ENCODE results near the gene KLHL8.

The KLHL8 gene

DNA sequence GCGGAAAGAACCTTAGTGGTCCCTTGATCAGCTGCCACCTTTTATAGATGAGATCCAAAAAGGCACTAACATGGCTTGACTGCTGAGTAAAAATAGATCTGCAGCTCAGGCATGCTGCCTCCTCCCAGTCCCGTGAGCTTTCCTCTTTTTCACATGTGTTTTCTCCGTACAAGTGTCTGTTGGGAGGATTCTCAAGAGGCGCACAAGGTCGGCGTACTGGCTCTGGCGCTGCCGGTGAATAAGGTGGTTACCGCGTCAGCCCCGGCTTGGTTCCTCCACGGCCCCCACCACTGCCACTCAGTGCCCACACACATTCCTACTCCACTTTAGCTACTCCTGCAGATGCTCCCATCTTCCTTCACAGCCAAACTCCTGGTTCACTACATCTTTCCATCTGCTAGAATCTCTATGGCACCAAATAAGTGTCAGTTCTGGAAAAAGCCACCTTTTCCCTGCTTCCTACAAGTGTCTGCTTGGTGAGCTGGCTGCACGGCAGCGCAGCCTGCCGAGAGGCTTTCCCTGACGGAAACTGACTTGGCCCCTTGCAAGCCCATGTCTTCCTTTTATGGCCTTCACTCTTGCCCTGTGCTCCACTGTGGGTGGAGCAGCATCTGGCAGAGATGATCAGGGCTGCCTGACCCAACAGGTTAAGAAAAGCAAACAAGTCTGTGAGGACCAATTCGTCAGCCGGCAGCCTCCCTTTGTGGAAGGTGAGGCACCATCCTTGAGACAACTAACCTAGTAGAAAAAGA lies 99.8 kb downstream of the KLHL8 start:
- no peak for DNase-seq (ENCODE audit: low spot score)

- no peak for DNase-seq (ENCODE audit: low spot score)
These were observed 100.4 kb downstream of the KLHL8 start for GRCh38 chr4:87120010-87120409.

- no peak for DNase-seq (ENCODE audit: low spot score)
These were observed 101.6 kb downstream of the KLHL8 start for GRCh38 chr4:87118826-87119225.

- DNase-seq (ENCODE audit: low spot score) = no peak
These were observed 102.0 kb downstream of the KLHL8 start for GRCh38 chr4:87118421-87118820.

DNA sequence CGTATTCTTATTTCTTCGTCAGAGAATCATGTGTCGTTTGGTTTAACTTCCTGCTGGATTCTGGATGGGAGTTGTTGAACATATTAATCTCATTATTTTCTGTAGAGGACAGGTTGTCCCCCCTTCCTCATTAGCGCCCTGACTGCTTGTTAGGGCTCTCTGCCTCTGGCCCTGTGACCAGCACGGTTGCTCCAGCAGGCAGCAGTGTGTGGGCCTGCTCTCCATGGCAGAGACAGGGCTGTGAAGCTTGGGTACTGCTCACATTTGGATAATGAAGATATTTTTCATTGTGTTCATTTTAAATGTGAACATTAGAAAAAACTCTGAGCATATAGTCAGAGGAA lies 102.7 kb downstream of the KLHL8 start:
- no peak for DNase-seq (ENCODE audit: low spot score)

GRCh38 chr4:87117051-87117731 lies 103.2 kb downstream of the KLHL8 start:
- DNase-seq (ENCODE audit: low spot score) = no peak

GRCh38 chr4:87116231-87116630 lies 104.2 kb downstream of the KLHL8 start:
- DNase-seq (ENCODE audit: low spot score) = no peak

DNA sequence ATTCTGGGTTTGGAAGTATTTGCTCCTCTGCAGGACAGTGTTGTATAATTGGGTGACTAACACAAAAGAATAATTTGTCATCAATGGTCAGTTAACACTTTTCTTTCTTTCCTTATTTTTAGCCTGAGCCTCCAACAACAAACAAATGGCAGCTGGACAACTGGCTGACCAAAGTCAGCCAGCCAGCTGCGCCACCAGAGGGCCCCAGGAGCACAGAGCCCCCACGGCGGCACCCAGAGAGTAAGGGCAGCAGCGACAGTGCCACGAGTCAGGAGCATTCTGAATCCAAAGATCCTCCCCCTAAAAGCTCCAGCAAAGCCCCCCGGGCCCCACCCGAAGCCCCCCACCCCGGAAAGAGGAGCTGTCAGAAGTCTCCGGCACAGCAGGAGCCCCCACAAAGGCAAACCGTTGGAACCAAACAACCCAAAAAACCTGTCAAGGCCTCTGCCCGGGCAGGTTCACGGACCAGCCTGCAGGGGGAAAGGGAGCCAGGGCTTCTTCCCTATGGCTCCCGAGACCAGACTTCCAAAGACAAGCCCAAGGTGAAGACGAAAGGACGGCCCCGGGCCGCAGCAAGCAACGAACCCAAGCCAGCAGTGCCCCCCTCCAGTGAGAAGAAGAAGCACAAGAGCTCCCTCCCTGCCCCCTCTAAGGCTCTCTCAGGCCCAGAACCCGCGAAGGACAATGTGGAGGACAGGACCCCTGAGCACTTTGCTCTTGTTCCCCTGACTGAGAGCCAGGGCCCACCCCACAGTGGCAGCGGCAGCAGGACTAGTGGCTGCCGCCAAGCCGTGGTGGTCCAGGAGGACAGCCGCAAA lies 106.0 kb downstream of the KLHL8 start:
- DNase-seq (ENCODE audit: low spot score) = no peak

GRCh38 chr4:87112063-87112462 lies 108.4 kb downstream of the KLHL8 start:
- DNase-seq (ENCODE audit: low spot score) = no peak

Measured in COLO829 (cell line).